Measurements from ENCODE around the gene STX16.

- TF ChIP-seq CTCF (conservative IDR thresholded peaks at IDR 0.05; ENCODE audit: low read depth, low read length): no peak
- TF ChIP-seq EZH2 (IDR thresholded peaks at IDR 0.05; ENCODE audit: borderline replicate concordance, low read depth, low read length, poor library complexity, severe bottlenecking): no peak
Measured at GRCh38 chr20:58635279-58635665, 15.8 kb upstream of the STX16 start.
